GM10266 (cell line): ENCODE measurements around the gene CXXC4.

Source experiments
- DNase-seq: peaks from one replicate; pipeline ENCODE4 v3.0.0; 2012; ENCODE audit errors: extremely low spot score
- CTCF ChIP-seq: IDR thresholded peaks from 2 replicates; pipeline ENCODE4 v1.5.1; 2012; ENCODE audit warnings: mild to moderate bottlenecking, low read depth; ENCODE audit not compliant: control insufficient read depth, insufficient read depth; ENCODE audit errors: missing control alignments

Gene CXXC4

GRCh38 chr4:104494822-104495559, at the start of gene CXXC4:
Gene CXXC4, minus strand, starts transcription at chr4:104494894. Its CDS starts 3,092 bp downstream, at chr4:104491802.
- peak; percentile 59 for DNase-seq
- no peak for TF ChIP-seq CTCF

DNA sequence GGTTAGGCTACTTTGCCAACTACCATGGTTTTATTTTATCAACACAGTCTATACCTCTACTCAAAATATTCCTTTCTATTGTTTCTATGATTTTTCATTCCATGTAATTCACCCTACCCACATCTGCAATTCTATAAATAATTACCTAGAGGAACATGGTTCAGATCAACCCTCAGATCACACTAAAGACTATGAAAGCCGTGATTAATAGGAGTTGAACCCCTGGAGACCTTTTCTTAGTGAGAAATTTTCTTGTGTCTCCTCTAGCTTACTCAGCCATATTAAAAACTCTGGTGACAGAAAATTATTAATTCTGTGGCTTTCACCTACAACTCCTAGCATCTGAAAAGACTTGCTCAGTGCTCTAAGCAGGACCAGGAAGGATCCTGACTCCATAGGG, 38.5 kb upstream of the CXXC4 start:
- no peak for DNase-seq
- no peak for TF ChIP-seq CTCF

GRCh38 chr4:104532677-104533076, 38.0 kb upstream of the CXXC4 start:
- no peak for TF ChIP-seq CTCF
- DNase-seq, result no peak

GRCh38 chr4:104531390-104531789, 36.7 kb upstream of the CXXC4 start:
- no peak for DNase-seq
- TF ChIP-seq CTCF, result no peak

DNA sequence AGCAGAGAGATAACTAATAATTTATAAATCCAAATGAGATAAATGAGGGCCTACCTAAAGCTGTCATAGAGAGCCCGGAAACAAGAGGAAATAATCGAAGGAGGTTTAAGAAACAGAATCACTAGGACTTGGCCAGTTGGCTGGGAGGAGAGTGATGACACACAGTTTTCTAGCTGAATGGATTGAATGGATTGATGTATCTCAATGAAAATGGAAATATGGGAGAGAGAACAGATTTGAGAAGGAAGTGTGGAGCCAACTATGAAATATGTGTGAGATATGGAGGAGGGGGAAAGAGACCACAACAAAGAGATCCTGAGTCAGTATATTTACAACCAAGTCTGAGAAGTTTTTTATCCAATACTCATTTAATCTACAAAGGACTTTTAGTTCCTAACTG, 35.7 kb upstream of the CXXC4 start:
- no peak for TF ChIP-seq CTCF
- DNase-seq, result no peak

DNA sequence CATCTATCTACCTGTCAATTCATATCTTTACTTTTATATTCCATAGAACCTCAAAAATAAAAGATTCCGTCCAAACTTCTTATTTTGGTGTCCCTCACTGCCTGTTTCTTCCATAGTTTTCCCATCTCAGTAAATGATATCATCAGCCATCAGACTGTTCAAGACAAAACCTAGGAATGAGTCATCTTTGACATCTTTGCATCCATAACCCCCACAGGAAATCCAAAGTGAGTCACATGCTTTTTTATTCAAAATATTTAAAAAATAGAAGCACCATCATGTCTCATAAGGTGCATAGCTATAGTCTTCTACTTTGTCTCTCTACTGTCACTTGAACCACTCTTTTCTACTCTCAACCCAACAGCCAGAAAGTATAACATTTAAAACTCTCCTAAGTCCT, 29.9 kb upstream of the CXXC4 start:
- TF ChIP-seq CTCF, result no peak
- no peak for DNase-seq

- TF ChIP-seq CTCF, result no peak
These were observed 29.3 kb upstream of the CXXC4 start for GRCh38 chr4:104524026-104524425.

More at GRCh38 chr4:104524026-104524425, 29.3 kb upstream of the CXXC4 start:
- no peak for DNase-seq
